IMR-90 (cell line): ENCODE measurements around the gene TTC7B. TPM values are rescaled to one million over a fixed set of nuclear protein-coding genes. Genes with fewer than 3 reads are reported as not detected.

Source experiments
- ATAC-seq: fragments of 200-7000 bp; cut with Tn5 transposase; 2 replicates; pipeline ENCODE4 v1.9.1; 2020; ENCODE audit warnings: low read depth, mild to moderate bottlenecking, moderate library complexity
- BruUV-seq: library from RNA; stranded (reverse); fragments of 400-500 nt; replicated peaks from 2 replicates; lab custom pipeline; 2021; lab: Mats Ljungman, UMichigan
- CTCF ChIA-PET: fragments of 300-600 bp; formaldehyde crosslinking; extraction: SDS; loops from one replicate; lab custom pipeline; 2021; ENCODE audit warnings: antibody characterized with exemption; lab: Yijun Ruan, JAX
- POLR2A ChIA-PET: fragments of 300-600 bp; sonication (Branson Sonifier 250); formaldehyde crosslinking; loops from one replicate; lab custom pipeline; 2022; ENCODE audit warnings: antibody characterized with exemption; ENCODE audit not compliant: unreplicated experiment; lab: Charles Lee
- DNase-seq: peaks from one replicate; pipeline ENCODE4 v3.0.0; 2013
- H2AFZ ChIP-seq: replicated peaks from 2 replicates; pipeline ENCODE3; 2013; ENCODE audit warnings: low read length, mild to moderate bottlenecking; ENCODE audit not compliant: poor library complexity
- H2AK5ac ChIP-seq: 2 replicates; pipeline ENCODE4 v1.6.1; 2013; ENCODE audit warnings: low read depth, low read length, inconsistent platforms
- H2AK9ac ChIP-seq: replicated peaks from 2 replicates; pipeline ENCODE3; 2013; ENCODE audit warnings: mild to moderate bottlenecking, low read depth, low read length, moderate library complexity; ENCODE audit not compliant: poor library complexity
- H2BK120ac ChIP-seq: 2 replicates; pipeline ENCODE4 v1.6.1; 2013; ENCODE audit warnings: low read depth, low read length, inconsistent platforms
- H2BK15ac ChIP-seq: 3 replicates; pipeline ENCODE4 v1.6.1; 2013; ENCODE audit warnings: low read depth, low read length, inconsistent platforms
- H2BK20ac ChIP-seq: 2 replicates; pipeline ENCODE4 v1.6.1; 2013; ENCODE audit warnings: low read depth, mild to moderate bottlenecking, inconsistent platforms, low read length, moderate library complexity
- H2BK5ac ChIP-seq: 2 replicates; pipeline ENCODE4 v1.6.1; 2013; ENCODE audit warnings: mild to moderate bottlenecking, low read depth, low read length, inconsistent platforms; ENCODE audit not compliant: poor library complexity, severe bottlenecking
- H3K14ac ChIP-seq: replicated peaks from 2 replicates; pipeline ENCODE4 v1.6.1; 2013; ENCODE audit warnings: low read depth, low read length, inconsistent platforms
- H3K18ac ChIP-seq: 2 replicates; pipeline ENCODE4 v1.6.1; 2013; ENCODE audit warnings: low read depth, low read length, control low read depth
- H3K23ac ChIP-seq: 2 replicates; pipeline ENCODE4 v1.6.1; 2013; ENCODE audit warnings: low read depth, low read length, inconsistent platforms
- H3K27ac ChIP-seq: 2 replicates; pipeline ENCODE4 v1.5.1; 2013; ENCODE audit warnings: mild to moderate bottlenecking, control low read depth, low read length; ENCODE audit not compliant: insufficient read depth
- H3K27me3 ChIP-seq: 2 replicates; pipeline ENCODE4 v1.6.1; 2013; ENCODE audit warnings: low read length; ENCODE audit not compliant: control insufficient read depth, insufficient read depth
- H3K36me3 ChIP-seq: 2 replicates; pipeline ENCODE4 v1.6.1; 2013; ENCODE audit warnings: low read length, mixed read lengths; ENCODE audit not compliant: control insufficient read depth, insufficient read depth
- H3K4ac ChIP-seq: 2 replicates; pipeline ENCODE4 v1.6.1; 2013; ENCODE audit warnings: low read depth, low read length, inconsistent platforms
- H3K4me1 ChIP-seq: 2 replicates; pipeline ENCODE4 v1.6.1; 2013; ENCODE audit warnings: low read length, mixed read lengths; ENCODE audit not compliant: control insufficient read depth, insufficient read depth
- H3K4me2 ChIP-seq: 2 replicates; pipeline ENCODE4 v1.6.1; 2013; ENCODE audit warnings: low read depth, mild to moderate bottlenecking, control low read depth, low read length, moderate library complexity
- H3K4me3 ChIP-seq: 2 replicates; pipeline ENCODE4 v1.5.1; 2013; ENCODE audit warnings: low read depth, mild to moderate bottlenecking, control low read depth, low read length, moderate library complexity; ENCODE audit not compliant: insufficient read depth
- H3K56ac ChIP-seq: 2 replicates; pipeline ENCODE4 v1.6.1; 2013; ENCODE audit warnings: low read length, inconsistent platforms; ENCODE audit not compliant: insufficient read depth; ENCODE audit errors: extremely low read depth
- H3K79me1 ChIP-seq, 2 experiments: 2 replicates each; pipeline ENCODE4 v1.6.1; 2013; ENCODE audit warnings: low read length in 2 of 2, inconsistent platforms in 1 of 2, low read depth in 1 of 2
- H3K9ac ChIP-seq: 2 replicates; pipeline ENCODE4 v1.6.1; 2013; ENCODE audit warnings: low read depth, low read length, control low read depth
- H3K9me1 ChIP-seq: 2 replicates; pipeline ENCODE4 v1.6.1; 2013; ENCODE audit warnings: low read length, inconsistent platforms; ENCODE audit not compliant: insufficient read depth
- H3K9me3 ChIP-seq: 2 replicates; pipeline ENCODE4 v1.6.1; 2013; ENCODE audit warnings: low read length; ENCODE audit not compliant: control insufficient read depth, insufficient read depth
- H4K20me1 ChIP-seq: 2 replicates; pipeline ENCODE4 v1.6.1; 2013; ENCODE audit warnings: low read length, inconsistent platforms; ENCODE audit not compliant: insufficient read depth
- H4K5ac ChIP-seq: 2 replicates; pipeline ENCODE4 v1.6.1; 2013; ENCODE audit warnings: mild to moderate bottlenecking, low read depth, low read length, control low read depth
- H4K8ac ChIP-seq, 2 experiments: 2 replicates each; pipeline ENCODE4 v1.6.1; 2013; ENCODE audit warnings: low read depth in 2 of 2, low read length in 2 of 2, control low read depth in 1 of 2, inconsistent platforms in 1 of 2
- H4K91ac ChIP-seq: 2 replicates; pipeline ENCODE4 v1.6.1; 2013; ENCODE audit warnings: low read depth, low read length, inconsistent platforms; ENCODE audit not compliant: insufficient read depth
- BHLHE40 ChIP-seq: fragments of 150-350 bp; IDR thresholded peaks from 2 replicates; pipeline ENCODE4 v1.6.1; 2016; ENCODE audit warnings: mild to moderate bottlenecking, low read depth, low read length
- CEBPB ChIP-seq: IDR thresholded peaks from 2 replicates; pipeline ENCODE4 v1.6.1; 2012; ENCODE audit warnings: low read depth, low read length, improper control_type of control experiment
- CHD1 ChIP-seq: IDR thresholded peaks from 2 replicates; pipeline ENCODE4 v1.6.1; 2012; ENCODE audit warnings: low read depth, low read length, improper control_type of control experiment
- MXI1 ChIP-seq: IDR thresholded peaks from 2 replicates; pipeline ENCODE4 v1.6.1; 2012; ENCODE audit warnings: low read depth, mild to moderate bottlenecking, low read length, moderate library complexity, borderline replicate concordance
- POLR2A ChIP-seq: IDR thresholded peaks from 2 replicates; pipeline ENCODE4 v1.6.1; 2012; ENCODE audit warnings: mild to moderate bottlenecking, low read depth, low read length
- RCOR1 ChIP-seq: IDR thresholded peaks from 2 replicates; pipeline ENCODE4 v1.6.1; 2012; ENCODE audit warnings: mild to moderate bottlenecking, low read length, improper control_type of control experiment; ENCODE audit not compliant: insufficient replicate concordance
- WGBS, 2 experiments: methylation state at CpG; one replicate each; pipeline versions ENCODE4 v1.1.5 to v1.1.7; 2013; ENCODE audit warnings: missing lambda C conversion rate in 2 of 2; ENCODE audit not compliant: insufficient read length in 1 of 2; ENCODE audit errors: extremely low coverage in 2 of 2; 5-methylcytosine and 5-hydroxymethylcytosine counted together
- dilution Hi-C: fragments of 300-500 bp; cut with HindIII; formaldehyde crosslinking; loops from one replicate; pipeline ENCODE4 v1.14.3; 2018; ENCODE audit warnings: low sequenced_read_pairs; ENCODE audit not compliant: unreplicated experiment
- in situ Hi-C: fragments of 300-500 bp; cut with MboI; formaldehyde crosslinking; loops from 3 replicates; pipeline ENCODE4 v1.14.3; 2019; ENCODE audit warnings: low sequenced_read_pairs, inconsistent platforms, mixed read lengths
- intact Hi-C: fragments of 100-400 bp; cut with micrococcal nuclease; formaldehyde crosslinking; loops from 2 replicates; pipeline ENCODE4 v1.10.0; 2022
- polyA plus RNA-seq, 3 experiments: library from polyadenylated mRNA; depleted of rRNA; stranded (reverse); fragments of >200 nt; gene quantifications; 2 replicates each; pipeline ENCODE4 v1.2.3, GENCODE V29; 2012; ENCODE audit warnings: low replicate concordance in 1 of 3
- total RNA-seq: library from RNA; depleted of rRNA; stranded (reverse); fragments of >200 nt; gene quantifications from 2 replicates; pipeline ENCODE4 v1.2.3, GENCODE V29; 2012
- TF ChIP-seq, protein P1 (sequence below): conservative IDR thresholded peaks from 2 replicates; pipeline ENCODE4 v1.5.1; 2012; ENCODE audit warnings: mild to moderate bottlenecking, low read depth, low read length, improper control_type of control experiment
- TF ChIP-seq, protein P2 (sequence below): fragments of 150-350 bp; IDR thresholded peaks from 2 replicates; pipeline ENCODE4 v1.6.1; 2017; ENCODE audit warnings: mild to moderate bottlenecking, antibody characterized with exemption, low read length, low read depth
- TF ChIP-seq, protein P3 (sequence below): fragments of 150-350 bp; IDR thresholded peaks from 2 replicates; pipeline ENCODE4 v1.6.1; 2016; ENCODE audit warnings: low read depth, mild to moderate bottlenecking, low read length, moderate library complexity, borderline replicate concordance

Gene TTC7B
- total and polyA plus RNA-seq, 2 of the 4 experiments (the other 2 are of a cell fraction), result 18.1 to 35.3 TPM

DNA sequence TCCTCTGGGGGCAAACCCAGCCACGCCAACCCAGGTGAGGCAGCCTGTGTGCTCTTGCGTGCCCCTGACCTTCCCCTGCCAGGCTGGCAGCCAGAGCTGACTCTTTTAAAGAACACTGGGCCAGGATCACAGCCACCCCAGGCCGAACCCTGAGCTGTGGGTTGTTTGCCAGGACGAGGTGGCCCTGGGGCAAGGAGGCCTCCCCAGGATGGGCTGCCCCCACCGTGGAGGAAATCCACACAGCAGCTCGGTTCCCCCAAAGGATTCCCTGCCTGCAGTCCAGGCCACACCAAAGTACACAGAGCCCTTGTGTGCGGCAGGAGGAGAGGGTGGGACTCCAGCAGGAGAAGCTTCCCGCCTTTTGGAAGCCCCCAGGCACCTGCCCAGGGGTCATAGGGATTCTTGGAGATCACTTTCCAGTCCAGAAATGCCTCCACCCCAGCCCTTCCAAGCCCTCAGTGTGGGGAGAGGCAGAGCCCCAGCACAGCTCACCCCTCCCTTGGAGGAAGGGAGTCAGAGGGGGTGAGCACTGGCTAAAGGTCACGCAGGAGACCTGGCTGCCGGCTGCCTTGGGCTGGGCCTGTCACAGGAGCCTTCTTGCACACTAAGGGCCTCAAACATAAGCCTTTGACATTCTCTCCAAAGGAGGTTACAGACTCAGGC is 303.8 kb downstream of the TTC7B start (continued):
- TF ChIP-seq, protein P1, sequence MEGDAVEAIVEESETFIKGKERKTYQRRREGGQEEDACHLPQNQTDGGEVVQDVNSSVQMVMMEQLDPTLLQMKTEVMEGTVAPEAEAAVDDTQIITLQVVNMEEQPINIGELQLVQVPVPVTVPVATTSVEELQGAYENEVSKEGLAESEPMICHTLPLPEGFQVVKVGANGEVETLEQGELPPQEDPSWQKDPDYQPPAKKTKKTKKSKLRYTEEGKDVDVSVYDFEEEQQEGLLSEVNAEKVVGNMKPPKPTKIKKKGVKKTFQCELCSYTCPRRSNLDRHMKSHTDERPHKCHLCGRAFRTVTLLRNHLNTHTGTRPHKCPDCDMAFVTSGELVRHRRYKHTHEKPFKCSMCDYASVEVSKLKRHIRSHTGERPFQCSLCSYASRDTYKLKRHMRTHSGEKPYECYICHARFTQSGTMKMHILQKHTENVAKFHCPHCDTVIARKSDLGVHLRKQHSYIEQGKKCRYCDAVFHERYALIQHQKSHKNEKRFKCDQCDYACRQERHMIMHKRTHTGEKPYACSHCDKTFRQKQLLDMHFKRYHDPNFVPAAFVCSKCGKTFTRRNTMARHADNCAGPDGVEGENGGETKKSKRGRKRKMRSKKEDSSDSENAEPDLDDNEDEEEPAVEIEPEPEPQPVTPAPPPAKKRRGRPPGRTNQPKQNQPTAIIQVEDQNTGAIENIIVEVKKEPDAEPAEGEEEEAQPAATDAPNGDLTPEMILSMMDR, result no peak
- no peak for TF ChIP-seq POLR2A

DNA sequence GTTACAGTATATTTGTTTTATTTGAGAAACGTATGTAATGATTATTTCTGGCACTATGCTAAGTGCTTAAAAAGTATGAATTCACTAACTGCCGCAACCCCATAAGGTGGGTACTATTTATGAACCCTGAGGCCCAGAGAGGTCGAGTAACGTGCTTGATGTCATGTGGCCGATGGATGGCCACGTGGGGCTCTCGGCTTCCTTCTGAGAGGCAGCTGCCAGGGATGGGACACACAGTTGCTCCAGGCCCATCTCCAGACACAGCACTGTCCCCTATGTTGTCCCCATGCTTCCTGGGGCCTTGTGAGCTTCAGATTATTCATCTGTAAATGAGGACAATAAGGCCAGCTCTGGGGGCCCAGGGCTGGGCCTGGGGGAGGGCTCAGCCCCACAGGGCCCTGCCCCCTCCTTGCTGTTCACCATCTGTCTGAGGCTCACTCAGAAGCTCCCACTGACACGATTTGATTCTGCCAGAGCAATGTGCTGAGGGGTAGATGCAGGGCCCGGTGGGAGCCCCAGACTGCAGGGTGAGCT is 304.4 kb downstream of the TTC7B start:
- Histone ChIP-seq H4K5ac (no peak overlapping the region), H3K4me2 (no peak overlapping the region), H3K23ac (no peak overlapping the region), H4K8ac (no peak overlapping the region), H4K91ac (no peak overlapping the region), H4K20me1 (no peaks in the 10 kb centered on the region), H3K4ac (no peak overlapping the region), H2AFZ (no peak overlapping the region), H3K27me3 (peaks cover 25% of the 10 kb centered on the region), H3K27ac (no peak overlapping the region), H3K56ac (no peak overlapping the region), H3K4me1 (no peaks in the 10 kb centered on the region), H2AK9ac (no peak overlapping the region), H2BK20ac (no peak overlapping the region), H3K9me3 (no peaks in the 10 kb centered on the region), H3K9ac (no peak overlapping the region), H2BK120ac (no peak overlapping the region), H3K36me3 (no peaks in the 10 kb centered on the region), H2AK5ac (no peak overlapping the region), H3K18ac (no peak overlapping the region), H3K79me1 (no peaks in the 10 kb centered on the region), H2BK5ac (no peak overlapping the region), H3K14ac (no peak overlapping the region), H2BK15ac (no peak overlapping the region), H3K9me1 (no peaks in the 10 kb centered on the region), H3K4me3 (no peak overlapping the region)
- dilution Hi-C loops, result no loop called here
- intact Hi-C loops, result no loop called here
- POLR2A ChIA-PET, result no interaction called here
- in situ Hi-C loops, result no loop called here
- no peak for DNase-seq
- no peak for ATAC-seq
- CTCF ChIA-PET, result no interaction called here
- WGBS, 2 experiments, result 60% methylated on average over 8 of the region's 9 CpGs; no CpG with 5 or more reads in 1 of the 2 experiments
- BruUV-seq, result no TSS peak
- TF ChIP-seq, protein P2, sequence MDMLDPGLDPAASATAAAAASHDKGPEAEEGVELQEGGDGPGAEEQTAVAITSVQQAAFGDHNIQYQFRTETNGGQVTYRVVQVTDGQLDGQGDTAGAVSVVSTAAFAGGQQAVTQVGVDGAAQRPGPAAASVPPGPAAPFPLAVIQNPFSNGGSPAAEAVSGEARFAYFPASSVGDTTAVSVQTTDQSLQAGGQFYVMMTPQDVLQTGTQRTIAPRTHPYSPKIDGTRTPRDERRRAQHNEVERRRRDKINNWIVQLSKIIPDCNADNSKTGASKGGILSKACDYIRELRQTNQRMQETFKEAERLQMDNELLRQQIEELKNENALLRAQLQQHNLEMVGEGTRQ, result no peak
- TF ChIP-seq BHLHE40 (no peak), MXI1 (no peak), CHD1 (no peak), RCOR1 (no peak), CEBPB (no peak)
- TF ChIP-seq, protein P1, result no peak
- TF ChIP-seq, protein P3, sequence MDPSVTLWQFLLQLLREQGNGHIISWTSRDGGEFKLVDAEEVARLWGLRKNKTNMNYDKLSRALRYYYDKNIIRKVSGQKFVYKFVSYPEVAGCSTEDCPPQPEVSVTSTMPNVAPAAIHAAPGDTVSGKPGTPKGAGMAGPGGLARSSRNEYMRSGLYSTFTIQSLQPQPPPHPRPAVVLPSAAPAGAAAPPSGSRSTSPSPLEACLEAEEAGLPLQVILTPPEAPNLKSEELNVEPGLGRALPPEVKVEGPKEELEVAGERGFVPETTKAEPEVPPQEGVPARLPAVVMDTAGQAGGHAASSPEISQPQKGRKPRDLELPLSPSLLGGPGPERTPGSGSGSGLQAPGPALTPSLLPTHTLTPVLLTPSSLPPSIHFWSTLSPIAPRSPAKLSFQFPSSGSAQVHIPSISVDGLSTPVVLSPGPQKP, result no peak
